Psoas muscle (tissue), 8 donors: Measurements from ENCODE around the gene CACNB4. TPM values are rescaled to one million over a fixed set of nuclear protein-coding genes. Genes with fewer than 3 reads are reported as not detected.

Experiments used
- ATAC-seq, 4 donors: fragments of 200-7000 bp; cut with Tn5 transposase; one replicate each; pipeline ENCODE4 v1.9.1; 2020; ENCODE audit warnings: moderate library complexity in 3 of 4, mild to moderate bottlenecking in 2 of 4
- DNase-seq, 2 donors: peaks; one replicate each; pipeline ENCODE4 v3.0.0-alpha.2; 2020
- H3K27ac ChIP-seq: fragments of 200-600 bp; one replicate; pipeline ENCODE4 v1.8.0; 2022
- H3K27me3 ChIP-seq, 3 donors: fragments of 200-600 bp in 1 of 3; one replicate each; pipeline versions ENCODE4 v1.6.1 to v1.8.0; 2013 to 2022; ENCODE audit warnings: low read length in 2 of 3, mild to moderate bottlenecking in 2 of 3, moderate library complexity in 1 of 3; ENCODE audit not compliant: insufficient read depth in 3 of 3
- H3K36me3 ChIP-seq, 2 donors: fragments of 200-600 bp in 1 of 2; one replicate each; pipeline versions ENCODE4 v1.6.1 to v1.8.0; 2013 to 2022; ENCODE audit warnings: low read depth in 1 of 2, mild to moderate bottlenecking in 1 of 2, moderate library complexity in 1 of 2; ENCODE audit not compliant: insufficient read depth in 1 of 2
- H3K4me1 ChIP-seq: fragments of 200-600 bp; one replicate; pipeline ENCODE4 v1.8.0; 2022
- H3K4me3 ChIP-seq: fragments of 200-600 bp; one replicate; pipeline ENCODE4 v1.8.0; 2022; ENCODE audit warnings: mild to moderate bottlenecking
- H3K9me3 ChIP-seq: fragments of 200-600 bp; one replicate; pipeline ENCODE4 v1.8.0; 2022
- WGBS, 3 donors: extraction: QIAGEN DNeasy Blood & Tissue Kit; methylation state at CpG; one replicate each; pipeline versions ENCODE4 v1.1.6 to v1.1.7; 2013; 5-methylcytosine and 5-hydroxymethylcytosine counted together
- intact Hi-C, 2 donors: fragments of 100-400 bp; cut with DNase I; formaldehyde crosslinking; loops; one replicate each; pipeline versions ENCODE4 v1.11.0 to v1.14.2; 2022
- polyA plus RNA-seq, 3 donors: library from polyadenylated mRNA; stranded (reverse); fragments of 200-250 nt; gene quantifications; one replicate each; pipeline ENCODE4 v1.2.3, GENCODE V29; 2013
- total RNA-seq, 4 donors: library from RNA; stranded (reverse); fragmentation: NEBNext Ultra II Directional in 2 of 4; extraction: Animal tissue kit (Norgen Biotek cat#: 25700) in 2 of 4; gene quantifications; one replicate each; pipeline versions ENCODE4 v1.2.1 to v1.2.4, GENCODE V29; 2021 to 2023
- TF ChIP-seq, protein P1 (sequence below): fragments of 200-600 bp; IDR thresholded peaks from one replicate; pipeline ENCODE4 v1.8.0; 2022; ENCODE audit warnings: antibody characterized with exemption
- donor health status: healthy with polysubstance abuse.
- donor health status: DM: no; HTN: no; CAD: no; lungs with moderate emphysema.
- donor health status: Bipolar disorder and iron deficiency.
- donor health status: healthy.
- donor health status: DM: yes; HTN: yes; CAD: no.
- donor health status: DM: no; HTN: no; CAD: no.
- donor health status: DM: no; HTN: no; CAD: no.
- donor health status: DM: yes; HTN: yes; CAD: no.

CACNB4 gene
- total and polyA plus RNA-seq, 7 donors, result 0.10 to 1.1 (median 0.21) TPM

DNA sequence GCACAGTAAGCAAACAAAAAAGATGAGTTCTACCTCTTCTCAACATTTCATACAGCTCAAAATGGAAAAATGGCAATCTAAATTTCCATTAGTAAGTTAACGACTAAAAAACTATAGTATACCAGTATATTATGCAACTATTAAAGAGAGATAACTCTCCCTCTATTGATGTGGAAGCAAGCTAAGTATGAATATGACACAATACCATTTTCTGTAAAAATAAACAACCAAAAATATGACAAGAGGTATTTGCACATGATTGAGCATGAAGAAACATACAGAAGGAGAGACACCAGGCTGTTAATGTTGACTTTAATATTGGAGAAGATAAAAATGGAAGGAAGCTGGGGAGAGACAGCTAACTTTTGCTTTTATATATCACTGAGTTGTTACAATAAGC is 167.1 kb downstream of the CACNB4 start:
- TF ChIP-seq, protein P1, sequence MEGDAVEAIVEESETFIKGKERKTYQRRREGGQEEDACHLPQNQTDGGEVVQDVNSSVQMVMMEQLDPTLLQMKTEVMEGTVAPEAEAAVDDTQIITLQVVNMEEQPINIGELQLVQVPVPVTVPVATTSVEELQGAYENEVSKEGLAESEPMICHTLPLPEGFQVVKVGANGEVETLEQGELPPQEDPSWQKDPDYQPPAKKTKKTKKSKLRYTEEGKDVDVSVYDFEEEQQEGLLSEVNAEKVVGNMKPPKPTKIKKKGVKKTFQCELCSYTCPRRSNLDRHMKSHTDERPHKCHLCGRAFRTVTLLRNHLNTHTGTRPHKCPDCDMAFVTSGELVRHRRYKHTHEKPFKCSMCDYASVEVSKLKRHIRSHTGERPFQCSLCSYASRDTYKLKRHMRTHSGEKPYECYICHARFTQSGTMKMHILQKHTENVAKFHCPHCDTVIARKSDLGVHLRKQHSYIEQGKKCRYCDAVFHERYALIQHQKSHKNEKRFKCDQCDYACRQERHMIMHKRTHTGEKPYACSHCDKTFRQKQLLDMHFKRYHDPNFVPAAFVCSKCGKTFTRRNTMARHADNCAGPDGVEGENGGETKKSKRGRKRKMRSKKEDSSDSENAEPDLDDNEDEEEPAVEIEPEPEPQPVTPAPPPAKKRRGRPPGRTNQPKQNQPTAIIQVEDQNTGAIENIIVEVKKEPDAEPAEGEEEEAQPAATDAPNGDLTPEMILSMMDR, result no peak
- WGBS, 3 donors, result 94 to 98% (median 94%) methylated on average over 1 of the region's 1 CpG
- Histone ChIP-seq H3K4me1 (peaks cover 43% of the 10 kb centered on the region), H3K36me3 (no peaks in the 10 kb centered on the region), H3K9me3 (no peaks in the 10 kb centered on the region), H3K27ac (no peak overlapping the region), H3K27me3 (no peaks in the 10 kb centered on the region), H3K4me3 (no peak overlapping the region)
- ATAC-seq (no peak), DNase-seq (no peak)
- intact Hi-C loops, result no loop called here

DNA sequence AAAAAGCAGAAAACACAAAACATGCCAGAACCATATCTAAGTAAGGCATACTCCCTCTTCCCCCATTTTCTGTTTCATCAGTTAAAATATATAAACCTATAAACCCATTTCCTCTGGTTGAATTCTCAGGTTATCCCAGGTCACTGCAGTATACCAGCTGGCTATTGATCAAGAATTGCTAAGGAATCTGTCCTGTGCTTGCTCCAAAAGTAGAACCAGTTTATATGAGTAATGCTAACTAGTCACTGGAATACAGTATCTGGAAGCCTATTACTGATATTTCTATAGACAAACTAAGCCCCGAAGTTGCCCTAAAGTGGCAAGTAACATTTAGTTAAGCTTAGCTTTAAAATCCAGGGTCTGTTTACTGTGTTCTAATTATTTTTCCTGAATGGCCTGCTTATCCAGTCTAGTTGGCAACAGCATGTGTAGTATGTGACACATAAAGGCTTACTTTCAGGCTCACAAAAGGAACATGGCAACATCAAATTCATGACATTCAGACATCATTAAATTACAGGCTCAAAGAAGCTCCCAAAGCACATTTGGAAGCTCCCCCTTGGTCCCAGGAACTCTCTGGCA is 167.7 kb downstream of the CACNB4 start:
- 39 to 53% (median 49%) methylated on average over 1 of the region's 1 CpG for WGBS, 3 donors
- peak in 2 of 4 donors; percentile 37 to 58 for ATAC-seq

DNA sequence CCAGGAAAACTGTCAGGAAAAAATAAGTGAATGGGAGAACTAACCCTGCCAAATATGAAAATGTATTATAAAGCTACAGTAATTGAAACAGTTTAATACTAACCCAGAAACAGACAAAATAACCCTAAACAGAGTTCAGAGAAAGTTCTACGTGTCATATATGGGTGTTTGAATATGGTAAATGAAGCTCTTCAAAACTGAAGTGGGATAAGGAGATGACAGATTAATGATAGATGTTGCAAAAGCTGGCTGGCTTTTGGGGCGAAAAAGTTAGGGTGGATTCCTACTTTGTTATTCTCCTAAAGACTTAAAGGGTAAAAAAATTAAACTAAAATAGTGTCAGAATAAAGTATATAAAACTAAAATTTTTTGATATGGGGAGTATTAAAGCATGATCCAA is 168.8 kb downstream of the CACNB4 start:
- intact Hi-C loops, result no loop called here
- TF ChIP-seq, protein P1, result no peak
- no peaks in the 10 kb centered on the region for H3K36me3 ChIP-seq
- ATAC-seq (no peak), DNase-seq (no peak)
- peaks cover 33% of the 10 kb centered on the region for H3K4me1 ChIP-seq
- WGBS, 3 donors, result 86 to 90% (median 89%) methylated on average over 2 of the region's 2 CpGs
- H3K27me3 ChIP-seq, result no peaks in the 10 kb centered on the region
- no peaks in the 10 kb centered on the region for H3K9me3 ChIP-seq
- H3K27ac ChIP-seq, result no peak overlapping the region
- H3K4me3 ChIP-seq, result no peak overlapping the region

More for the DNA sequence above, 167.7 kb downstream of the CACNB4 start:
- H3K27me3 ChIP-seq, result no peaks in the 10 kb centered on the region
- DNase-seq, result no peak
- H3K36me3 ChIP-seq, result no peaks in the 10 kb centered on the region
- H3K9me3 ChIP-seq, result no peaks in the 10 kb centered on the region
- no peak overlapping the region for H3K27ac ChIP-seq
- TF ChIP-seq, protein P1, result no peak
- no peak overlapping the region for H3K4me3 ChIP-seq
- intact Hi-C loops, result no loop called here
- H3K4me1 ChIP-seq, result peaks cover 37% of the 10 kb centered on the region

DNA sequence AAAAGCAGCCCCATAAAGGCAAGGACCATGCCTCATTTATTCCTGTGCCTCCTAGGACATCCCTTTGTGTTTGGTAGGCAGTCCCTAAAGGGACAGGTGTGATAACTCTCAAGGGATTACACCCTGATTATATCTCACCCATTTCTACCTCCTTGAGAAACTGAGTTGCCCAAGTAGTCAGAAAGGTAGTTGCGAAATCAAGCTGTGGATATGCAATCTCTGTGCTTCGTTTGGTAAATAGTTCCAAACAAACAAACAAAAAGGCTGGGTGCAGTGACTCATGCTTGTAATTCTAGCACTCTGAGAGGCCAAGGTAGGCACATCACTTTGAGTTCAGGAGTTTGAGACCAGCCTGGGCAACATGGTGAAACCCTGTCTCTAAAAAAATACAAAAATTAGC is 170.5 kb downstream of the CACNB4 start:
- Histone ChIP-seq H3K27me3 (no peaks in the 10 kb centered on the region), H3K36me3 (no peaks in the 10 kb centered on the region), H3K4me3 (no peak overlapping the region), H3K27ac (peak overlapping the region; percentile 38), H3K9me3 (no peaks in the 10 kb centered on the region), H3K4me1 (peaks cover 33% of the 10 kb centered on the region)
- DNase-seq, result no peak
- peak; percentile 54 to 80 (median 62) for ATAC-seq
- WGBS, 3 donors, result 59 to 75% (median 72%) methylated on average over 2 of the region's 2 CpGs
- TF ChIP-seq, protein P1, result no peak
- intact Hi-C loops, result no loop called here
